Renal pelvis (tissue), 4 donors: Measurements from ENCODE around the gene IQSEC3. TPM values are rescaled to one million over a fixed set of nuclear protein-coding genes. Genes with fewer than 3 reads are reported as not detected.
"Not testable (repeated sequence)": the region's sequence is repeated elsewhere in the genome, so short reads cannot be mapped to it uniquely, and the experiment has no call there.

Experiments
- DNase-seq: peaks from one replicate; pipeline ENCODE4 v3.0.0-alpha.2; 2013
- polyA plus RNA-seq, 3 donors: library from polyadenylated mRNA; unstranded; fragments of 120-200 nt; gene quantifications; one replicate each; pipeline ENCODE4 v1.2.1, GENCODE V29; 2013; ENCODE audit not compliant: insufficient read length in 3 of 3

IQSEC3 gene
- polyA plus RNA-seq, 3 donors, result 7.5 to 12.8 (median 11.0) TPM

DNA sequence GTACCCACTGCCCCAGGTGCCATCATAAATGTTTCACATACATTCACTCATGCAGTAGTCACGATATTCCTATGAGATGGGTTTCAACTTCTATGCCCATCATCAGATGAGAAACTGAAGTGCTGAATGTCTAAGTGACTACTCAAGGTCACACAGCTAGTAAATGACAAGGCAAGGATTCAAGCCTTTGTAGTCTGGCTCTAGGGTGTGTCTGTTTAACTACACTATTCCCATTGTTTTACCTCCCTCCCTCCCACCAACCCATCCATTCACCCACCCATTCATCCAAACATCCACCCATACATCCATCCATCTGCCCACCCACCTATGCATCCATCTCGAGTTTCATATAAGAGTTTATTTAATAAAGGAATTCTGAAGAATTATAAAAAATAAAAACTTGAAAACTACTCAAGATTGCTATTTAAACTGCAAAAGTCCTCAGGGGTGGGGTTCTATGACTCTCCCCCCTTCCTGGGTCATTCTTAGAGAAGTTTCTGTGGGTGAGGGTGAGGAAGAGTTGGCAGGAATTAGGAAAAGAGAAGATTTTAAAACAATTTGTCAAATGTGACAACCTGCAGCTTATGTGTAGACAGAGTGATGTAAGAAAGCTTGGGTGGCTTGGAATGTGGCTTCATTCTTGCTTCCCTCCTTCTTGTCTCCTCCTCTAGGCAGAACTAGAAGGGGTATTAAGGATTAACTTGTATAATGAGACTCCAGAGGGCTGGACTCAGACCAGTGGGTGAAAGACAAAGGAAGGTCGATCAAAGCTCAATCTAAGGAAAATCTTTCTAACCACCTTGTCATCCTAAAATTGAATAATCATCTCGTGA, 13.4 kb upstream of the IQSEC3 start:
- DNase-seq, result not testable (repeated sequence)

DNA sequence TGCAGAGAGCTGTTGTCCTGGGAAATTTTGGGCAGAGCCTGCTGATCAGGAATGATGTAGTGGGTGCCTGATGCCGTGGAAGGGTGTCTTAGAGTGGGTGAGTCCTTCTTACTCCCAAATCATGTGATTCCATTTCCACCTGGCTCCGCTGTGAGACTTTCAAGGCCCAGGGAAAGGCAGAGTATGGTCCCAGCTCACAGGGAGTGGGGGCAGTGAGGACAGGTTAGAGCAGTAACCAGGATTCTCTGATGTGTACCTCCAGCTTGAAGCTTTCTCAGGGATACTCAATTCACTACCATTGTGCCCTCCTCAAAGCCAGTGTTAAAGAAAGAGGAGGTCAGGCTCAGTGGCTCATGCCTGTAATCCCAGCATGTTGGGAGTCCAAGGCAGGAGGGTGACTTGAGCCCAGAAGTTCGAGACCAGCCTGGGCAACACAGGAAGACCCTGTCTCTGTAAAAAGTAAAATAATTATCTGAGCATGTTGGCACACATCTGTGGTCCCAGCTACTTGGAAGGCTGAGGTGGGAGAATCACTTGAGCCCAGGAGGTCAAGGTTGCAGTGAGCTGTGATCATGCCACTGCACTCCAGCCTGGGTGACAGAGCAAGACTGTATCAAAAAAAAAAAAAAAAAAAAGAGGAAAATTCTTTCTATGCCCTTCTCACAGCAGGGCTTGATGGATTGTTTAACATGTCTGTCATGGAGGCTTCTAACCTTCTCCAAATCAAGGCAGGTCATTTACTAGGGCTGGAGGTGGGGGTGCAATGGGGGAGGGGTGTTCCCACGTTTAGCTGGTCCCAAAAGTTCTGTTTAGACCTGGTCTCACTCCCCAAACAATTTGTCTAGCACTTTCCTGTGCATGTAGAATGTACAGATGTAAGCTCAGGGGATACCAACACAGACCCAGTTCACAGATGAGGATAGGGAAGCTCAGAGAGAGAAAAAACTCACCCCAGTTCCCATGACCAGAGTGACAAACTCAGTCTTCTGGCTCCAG, 12.5 kb upstream of the IQSEC3 start:
- DNase-seq, result no peak

DNA sequence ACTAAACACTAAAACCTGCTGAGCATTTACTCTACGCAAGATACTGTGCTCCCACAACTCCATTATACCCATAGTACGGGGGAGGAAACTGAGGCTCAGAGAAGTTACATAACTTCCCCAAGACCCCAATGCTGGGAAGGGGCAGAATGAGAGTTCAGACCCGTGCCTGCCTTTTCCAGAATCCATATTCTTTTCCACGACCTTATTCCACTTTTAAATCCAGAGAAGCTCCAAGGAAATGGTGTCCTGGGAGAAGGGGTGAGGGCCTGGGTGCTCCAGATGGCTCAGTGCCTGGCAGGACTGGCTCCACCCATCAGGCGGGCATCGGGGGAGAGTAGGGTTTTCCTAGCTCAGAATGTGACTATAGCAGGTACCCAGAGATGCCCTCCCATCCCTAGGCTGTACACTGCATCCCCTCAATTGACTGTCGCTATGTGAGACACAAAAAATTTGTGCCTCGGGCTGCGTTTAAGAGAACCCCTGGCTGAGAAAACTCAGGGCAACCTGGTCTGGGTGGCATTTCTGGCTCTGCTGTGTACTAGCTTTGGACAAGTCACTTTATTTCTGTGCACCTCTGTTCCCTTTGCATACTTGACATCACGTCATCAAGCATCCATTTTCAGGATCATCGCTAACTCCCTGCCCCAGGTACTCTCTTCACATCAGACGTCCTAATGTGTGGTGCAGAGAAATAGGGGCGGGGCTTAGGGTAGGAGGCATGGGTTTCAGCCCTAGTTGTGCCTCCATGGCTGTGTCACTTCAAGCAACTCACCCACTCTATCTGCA, 11.6 kb upstream of the IQSEC3 start:
- DNase-seq, result no peak

DNA sequence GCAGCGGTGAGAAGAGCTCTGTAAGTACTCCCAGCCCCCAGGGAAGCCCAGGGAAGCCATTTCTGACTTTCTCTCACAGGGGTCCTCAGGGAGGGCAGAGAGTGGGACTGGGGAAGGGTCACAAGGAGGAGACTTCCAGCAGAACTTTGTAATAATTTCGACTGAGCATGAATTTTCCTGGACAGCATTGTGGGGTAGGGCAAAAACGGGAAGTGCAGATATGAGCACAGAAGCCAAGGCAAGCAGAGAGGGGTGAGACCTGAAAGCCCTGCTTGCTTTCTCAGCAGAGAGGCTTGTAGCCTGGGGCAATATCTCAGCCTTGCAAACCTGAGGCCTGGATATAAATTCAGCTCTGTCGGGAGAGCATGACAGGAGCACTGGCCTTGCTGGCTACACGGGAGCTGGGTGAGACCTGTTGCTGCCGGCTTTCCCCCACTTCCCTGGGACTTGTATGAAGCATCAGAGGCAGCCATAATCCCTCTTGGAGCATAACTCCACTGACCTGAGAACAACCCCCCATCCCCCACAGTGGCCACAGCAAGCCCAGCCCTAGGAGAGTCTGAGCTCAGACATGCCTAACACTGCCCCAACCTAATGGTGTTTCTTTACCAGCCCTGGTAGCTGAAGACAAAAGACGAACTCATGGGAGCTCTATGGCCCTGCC, 9.8 kb upstream of the IQSEC3 start:
- DNase-seq, result no peak

DNA sequence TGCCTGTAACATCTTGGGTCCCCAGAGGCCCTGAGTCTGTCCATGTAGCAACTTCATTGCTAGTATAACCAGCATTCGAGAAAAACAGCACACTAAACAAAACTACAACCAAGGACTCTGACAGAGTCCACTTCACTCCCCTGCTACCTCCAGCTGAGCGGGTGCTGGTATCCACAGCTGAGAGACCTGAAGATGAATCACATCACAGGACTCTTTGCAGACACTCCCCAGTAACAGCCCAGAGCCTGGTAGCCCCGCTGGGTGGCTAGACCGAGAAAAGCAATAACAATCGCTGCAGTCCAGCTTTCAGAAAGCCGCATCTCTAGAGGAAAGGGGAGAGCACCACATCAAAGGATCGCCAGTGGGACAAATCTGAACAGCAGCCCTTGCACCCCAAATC, 9.0 kb upstream of the IQSEC3 start:
- DNase-seq, result no peak

DNA sequence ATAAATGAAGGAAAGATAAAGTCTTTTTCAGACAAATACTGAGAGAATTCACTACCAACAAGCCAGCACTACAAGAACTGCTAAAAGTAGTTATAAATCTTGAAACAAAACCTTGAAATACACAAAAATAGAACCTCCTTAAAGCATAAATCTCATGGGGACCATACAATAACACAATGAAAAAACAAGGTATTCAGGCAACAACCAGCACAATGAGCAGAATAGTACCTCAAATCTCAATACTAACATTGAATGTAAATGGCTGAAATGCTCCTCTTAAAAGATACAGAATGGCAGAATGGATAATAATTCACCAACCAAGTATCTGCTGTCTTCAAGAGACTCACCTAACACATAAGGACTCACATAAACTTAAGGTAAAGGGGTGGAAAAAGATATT, 7.7 kb upstream of the IQSEC3 start:
- DNase-seq, result no peak

DNA sequence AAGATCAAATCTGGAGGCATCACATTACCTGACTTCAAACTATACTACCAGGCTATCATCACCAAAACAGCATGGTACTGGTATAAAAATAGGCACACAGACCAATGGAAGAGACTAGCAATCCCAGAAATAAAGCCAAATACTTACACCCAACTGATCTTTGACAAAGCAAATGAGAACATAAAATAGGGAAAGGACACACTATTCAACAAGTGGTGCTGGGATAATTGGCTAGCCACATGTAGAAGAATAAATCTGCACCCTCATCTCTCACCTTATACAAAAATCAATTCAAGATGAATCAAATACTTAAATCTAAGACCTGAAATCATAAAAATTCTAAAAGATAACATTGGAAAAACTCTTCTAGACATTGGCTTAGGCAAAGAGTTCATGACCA, 4.7 kb upstream of the IQSEC3 start:
- not testable (repeated sequence) for DNase-seq

DNA sequence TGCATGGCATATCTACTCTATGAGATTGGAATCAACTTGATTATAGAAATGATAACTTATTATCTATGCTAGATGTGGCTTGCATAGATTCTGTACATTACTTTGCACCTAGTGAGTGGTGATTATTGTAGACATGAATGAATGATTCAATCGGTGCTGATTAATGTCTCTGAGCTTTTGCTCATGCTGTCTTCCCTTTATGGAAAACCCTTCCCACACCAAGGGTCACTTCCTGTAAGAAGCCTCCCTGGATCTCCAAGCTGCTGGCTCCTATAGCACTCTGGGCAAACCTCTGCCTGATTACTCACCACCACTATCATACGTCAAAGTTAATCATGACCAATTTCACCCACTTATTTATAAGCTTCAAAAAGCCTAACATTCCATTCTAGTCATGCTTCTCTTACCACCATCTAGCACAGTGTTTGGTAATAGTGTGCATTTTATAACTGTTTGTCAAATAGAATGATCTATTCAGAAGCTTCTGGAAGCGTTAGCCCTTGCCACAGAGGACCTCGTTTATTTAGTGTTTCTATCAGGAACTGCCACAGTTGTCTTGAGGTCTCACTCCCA, 990 bp upstream of the IQSEC3 start:
- not testable (repeated sequence) for DNase-seq

DNA sequence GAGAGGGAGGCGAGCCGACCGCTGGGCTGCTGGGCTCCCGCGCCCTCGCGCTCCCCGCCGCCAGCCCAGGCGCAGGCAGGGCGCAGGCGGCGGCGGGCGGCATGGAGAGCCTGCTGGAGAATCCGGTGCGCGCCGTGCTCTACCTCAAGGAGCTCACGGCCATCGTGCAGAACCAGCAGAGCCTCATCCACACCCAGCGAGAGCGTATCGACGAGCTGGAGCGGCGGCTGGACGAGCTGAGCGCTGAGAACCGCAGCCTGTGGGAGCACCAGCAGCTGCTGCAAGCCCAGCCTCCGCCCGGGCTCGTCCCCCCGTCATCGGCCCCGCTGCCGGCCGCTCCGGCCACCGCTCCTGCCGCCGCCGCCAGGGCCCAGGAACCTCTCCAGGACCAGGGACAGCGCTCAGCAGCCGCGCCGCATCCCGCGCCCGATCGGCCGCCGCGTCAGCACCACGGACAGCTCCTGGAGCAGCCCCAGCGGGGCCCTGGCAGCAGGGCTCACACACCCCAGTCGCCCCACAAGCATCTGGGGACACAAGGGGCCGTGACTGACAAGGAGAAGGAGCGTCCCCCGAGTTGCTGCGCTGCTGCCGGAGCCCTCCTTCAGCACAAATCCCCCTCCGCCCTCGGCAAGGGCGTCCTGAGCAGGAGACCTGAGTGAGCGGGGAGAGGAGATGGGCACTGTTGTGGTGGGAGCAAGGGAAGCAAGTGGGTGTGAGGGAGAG, 376 bp downstream of the IQSEC3 start:
- DNase-seq, result peak; percentile 62

DNA sequence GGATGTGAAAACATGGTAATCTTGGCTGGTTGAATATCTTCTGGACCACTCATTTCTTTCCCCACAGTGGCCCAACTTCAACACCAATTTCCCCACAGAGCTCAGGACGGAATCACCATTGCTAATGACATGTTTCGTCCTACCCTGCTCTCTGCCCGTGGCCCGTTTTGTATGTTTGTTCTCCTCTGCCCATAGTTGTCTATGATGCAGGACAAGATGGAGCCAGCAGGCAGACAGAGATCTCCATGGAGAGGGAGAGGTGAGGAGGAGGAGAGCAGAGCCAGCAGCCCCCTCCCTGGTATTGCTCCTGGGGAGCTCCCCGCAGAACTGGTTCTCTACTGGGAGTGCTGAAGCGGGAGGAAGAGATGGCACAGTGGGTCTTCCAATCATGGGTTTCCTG, 3.1 kb downstream of the IQSEC3 start:
- DNase-seq, result not testable (repeated sequence)

DNA sequence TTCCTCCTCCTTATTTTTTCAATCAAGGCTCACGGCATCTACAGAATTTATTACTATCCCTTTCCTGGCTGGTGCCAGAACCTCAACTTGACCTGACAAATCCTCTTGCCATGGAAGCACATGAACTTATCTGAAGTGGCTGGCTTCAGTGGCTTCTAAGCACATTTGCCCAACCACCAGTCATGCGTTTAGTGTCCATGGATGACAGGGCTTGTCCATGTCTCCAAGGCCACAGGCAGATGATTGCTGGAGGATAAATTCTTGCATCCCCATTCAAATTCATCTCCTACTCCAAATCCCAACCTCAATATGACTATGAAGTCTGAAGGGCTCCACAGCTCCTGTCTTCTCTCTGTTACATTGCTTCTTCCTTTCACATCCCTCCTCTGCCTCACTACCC, 4.0 kb downstream of the IQSEC3 start:
- DNase-seq, result not testable (repeated sequence)

DNA sequence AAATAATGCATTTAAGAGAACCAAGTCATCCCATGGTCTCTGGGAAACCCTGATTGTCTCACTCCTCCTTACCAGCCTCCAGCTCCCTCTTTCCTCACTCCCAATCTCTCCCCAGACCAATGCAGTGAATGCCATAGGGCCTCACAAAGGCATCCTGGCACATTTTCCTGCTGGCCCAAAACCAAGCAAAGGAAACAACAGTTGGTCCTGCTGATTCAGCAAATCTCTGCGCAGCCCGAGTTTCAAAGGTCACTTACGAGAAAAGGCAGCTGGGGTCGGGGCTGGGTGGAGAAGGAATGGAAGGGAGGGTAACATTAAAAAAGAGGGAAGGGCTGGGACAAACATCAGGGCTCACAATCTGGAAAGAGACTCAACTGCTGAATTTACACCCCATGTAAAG, 5.5 kb downstream of the IQSEC3 start:
- DNase-seq, result not testable (repeated sequence)

DNA sequence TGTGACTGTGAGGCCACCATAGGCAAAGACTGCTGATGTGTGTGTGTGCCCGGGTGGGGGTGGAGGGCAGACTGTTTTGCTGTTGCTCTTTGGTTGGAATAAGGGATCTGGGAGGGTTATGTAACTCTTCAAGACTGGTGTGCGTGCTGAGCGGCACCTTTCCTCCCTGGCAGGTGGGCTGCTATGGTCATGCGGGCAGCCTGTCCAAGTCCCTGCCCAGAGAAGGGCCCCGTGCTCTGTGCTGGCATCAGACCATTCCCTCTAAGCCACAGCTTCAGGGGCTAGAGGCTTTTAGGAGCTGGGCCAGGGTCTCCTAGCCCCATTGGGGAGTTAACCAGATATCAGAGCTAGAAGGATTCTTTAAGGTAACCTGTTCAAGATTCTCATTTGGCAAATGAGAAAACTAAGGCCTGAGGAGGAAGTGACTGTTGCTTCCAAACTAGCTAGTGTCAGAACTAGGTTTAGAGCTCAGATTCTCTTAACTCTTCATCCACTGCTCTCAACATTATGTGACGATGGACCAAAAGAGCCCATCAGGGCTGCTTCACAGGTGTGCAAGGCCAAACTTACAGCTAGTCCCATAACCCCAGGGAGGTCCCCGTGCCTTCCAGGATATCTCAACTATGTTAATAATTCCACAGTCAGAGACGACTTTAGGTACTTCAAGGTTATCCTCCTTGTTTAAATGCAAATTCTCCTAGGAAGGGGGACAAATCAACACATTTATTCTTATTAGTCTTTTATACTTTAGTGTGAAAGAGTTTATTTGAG, 8.0 kb downstream of the IQSEC3 start:
- DNase-seq, result not testable (repeated sequence)

DNA sequence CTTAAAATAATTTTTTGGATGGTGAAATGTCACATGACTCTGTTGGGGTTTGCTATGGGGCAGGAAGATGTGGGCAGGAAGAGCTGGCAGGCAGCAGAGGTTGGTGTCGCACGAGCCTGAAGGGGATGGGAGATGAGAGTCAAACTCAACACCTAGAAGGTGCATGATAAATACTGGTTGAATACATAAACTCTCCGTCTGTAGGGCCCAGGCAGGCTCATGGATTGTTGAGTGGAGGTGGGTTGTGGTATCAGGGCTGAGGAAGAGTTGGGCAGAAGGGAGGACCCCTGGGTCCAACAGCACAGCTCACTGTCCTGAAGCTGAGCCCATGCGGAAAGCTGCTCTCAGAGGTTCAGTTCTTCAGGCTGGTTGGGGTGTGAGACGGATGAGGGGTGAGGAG, 9.0 kb downstream of the IQSEC3 start:
- not testable (repeated sequence) for DNase-seq

DNA sequence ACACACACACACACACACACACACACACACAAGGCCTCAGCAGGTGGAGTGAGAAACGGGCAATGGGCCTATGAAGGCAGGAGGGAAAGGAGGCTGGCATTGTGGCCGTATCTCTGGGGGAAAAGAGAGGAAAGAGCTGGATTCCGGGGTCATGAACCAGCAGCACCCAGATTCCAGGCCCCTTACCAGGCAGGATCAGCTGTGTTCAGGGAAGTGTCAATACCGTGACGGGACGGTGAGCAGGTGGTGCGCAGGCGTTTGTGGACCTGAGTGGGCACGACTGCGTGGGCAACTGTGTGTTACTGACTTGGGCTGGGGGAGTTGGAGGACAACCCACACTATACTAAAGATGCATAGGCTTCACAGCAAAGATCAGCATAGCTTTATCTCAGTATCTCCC, 9.5 kb downstream of the IQSEC3 start:
- not testable (repeated sequence) for DNase-seq

DNA sequence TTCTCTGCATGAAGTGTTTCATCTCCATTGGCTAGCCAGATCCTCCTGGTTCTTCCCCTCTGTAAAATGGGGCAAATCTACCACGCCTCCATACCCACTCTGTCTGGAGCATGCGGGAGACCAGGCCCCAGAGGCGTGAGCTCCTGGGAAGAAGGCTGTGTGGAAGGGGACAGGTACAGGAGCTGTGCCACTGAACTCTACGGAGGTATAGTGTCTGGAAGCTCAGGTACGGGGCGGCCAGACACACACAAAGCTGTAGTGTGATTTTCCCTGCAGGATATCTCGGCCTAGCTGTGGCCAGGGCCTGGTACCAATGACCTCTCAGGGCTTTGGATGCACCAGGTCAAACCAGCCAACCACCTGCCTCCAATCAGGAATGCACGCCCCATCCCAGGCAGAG, 10.0 kb downstream of the IQSEC3 start:
- DNase-seq, result not testable (repeated sequence)

DNA sequence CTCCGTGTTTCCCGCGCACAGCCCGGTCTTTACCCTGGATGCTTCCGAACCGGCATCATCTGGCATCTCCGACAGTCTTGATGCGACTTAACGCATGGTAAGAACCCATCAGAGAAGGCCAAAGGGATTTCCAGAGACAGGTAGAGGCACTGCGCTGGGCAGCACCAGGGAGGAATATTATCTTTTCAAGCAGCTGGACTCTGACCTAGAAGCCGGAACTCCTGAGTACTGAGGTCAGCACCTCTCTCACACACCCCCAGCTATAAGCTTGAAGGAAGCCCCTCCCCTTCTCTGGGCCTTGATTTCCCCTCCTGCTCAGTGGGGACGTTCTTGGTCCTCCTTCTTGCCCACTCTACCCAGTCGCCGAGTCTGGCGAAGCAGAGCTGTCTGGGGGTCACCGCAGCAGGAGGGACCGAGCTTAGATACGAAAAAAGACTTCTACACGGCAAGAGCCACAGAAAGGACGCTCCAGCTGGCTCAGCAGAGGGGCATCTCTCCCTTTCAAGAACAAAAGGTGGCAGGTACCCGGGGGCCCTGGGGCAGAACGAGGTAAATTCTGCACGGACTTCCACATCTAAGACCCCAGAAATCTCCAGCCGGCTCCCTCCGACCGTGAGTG, 10.6 kb downstream of the IQSEC3 start:
- DNase-seq, result not testable (repeated sequence)

DNA sequence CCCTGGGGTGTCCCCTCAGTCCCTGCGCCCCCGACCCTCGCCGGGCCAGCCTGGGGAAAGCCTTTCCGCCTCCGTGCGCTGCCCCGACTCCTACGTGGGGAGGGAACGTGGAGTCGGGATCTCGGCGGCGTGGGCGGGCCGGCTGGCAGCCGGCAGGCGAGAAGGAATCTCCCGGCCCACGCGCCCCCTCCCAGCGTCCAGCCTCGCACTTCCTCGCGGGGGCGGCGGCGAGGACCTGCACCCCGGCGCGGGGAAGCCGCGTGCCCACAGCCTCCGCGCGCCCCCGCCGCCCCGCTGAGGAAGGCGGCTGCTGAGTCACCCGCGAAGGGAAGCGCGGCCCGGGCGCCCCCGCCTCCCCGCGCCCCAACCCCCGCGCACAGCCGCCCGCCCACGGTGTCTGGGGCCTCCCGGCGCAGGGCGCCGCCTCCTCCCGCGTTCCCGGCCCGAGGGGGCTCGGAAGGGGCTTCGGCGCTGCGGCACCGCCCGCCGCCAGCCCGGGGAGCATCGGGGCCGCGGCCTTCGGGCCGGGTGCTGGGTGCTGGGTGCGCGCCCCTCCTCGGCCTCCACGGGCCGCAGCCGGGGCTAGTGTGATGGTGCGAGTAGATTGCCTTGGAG, 11.3 kb downstream of the IQSEC3 start:
- DNase-seq, result not testable (repeated sequence)
